HEK293 (cell line): Measurements from ENCODE around the gene KCNQ1.
A peak's percentile ranks its signal among the peaks of the same experiment; 100 is the strongest.

ENCODE experiments used
- GFI1B ChIP-seq: fragments of 450-650 bp; formaldehyde crosslinking; IDR thresholded peaks from 2 replicates; pipeline ENCODE4 v1.5.1; 2016; ENCODE audit warnings: missing biosample characterization, missing genetic modification characterization
- HOXC10 ChIP-seq: sonication (generic); formaldehyde crosslinking; IDR thresholded peaks from 2 replicates; pipeline ENCODE4 v1.8.1; 2023; ENCODE audit warnings: mild to moderate bottlenecking, missing genetic modification reagents
- HOXD13 ChIP-seq: sonication (generic); formaldehyde crosslinking; IDR thresholded peaks from 2 replicates; pipeline ENCODE4 v1.8.0; 2022; ENCODE audit warnings: missing genetic modification reagents, borderline replicate concordance
- MYNN ChIP-seq: fragments of 450-650 bp; formaldehyde crosslinking; IDR thresholded peaks from 2 replicates; pipeline ENCODE4 v1.5.1; 2016; ENCODE audit warnings: missing biosample characterization, missing genetic modification characterization, borderline replicate concordance
- PRDM1 ChIP-seq: fragments of 450-650 bp; formaldehyde crosslinking; IDR thresholded peaks from 2 replicates; pipeline ENCODE4; 2016; ENCODE audit warnings: missing biosample characterization, missing genetic modification characterization
- REPIN1 ChIP-seq: fragments of 450-650 bp; formaldehyde crosslinking; IDR thresholded peaks from 2 replicates; pipeline ENCODE4 v1.5.1; 2017; ENCODE audit warnings: missing biosample characterization, missing genetic modification characterization, low read depth
- SP7 ChIP-seq: fragments of 450-650 bp; formaldehyde crosslinking; IDR thresholded peaks from 2 replicates; pipeline ENCODE4 v1.5.1; 2016; ENCODE audit warnings: missing biosample characterization, missing genetic modification characterization
- WT1 ChIP-seq: fragments of 450-650 bp; formaldehyde crosslinking; IDR thresholded peaks from 2 replicates; pipeline ENCODE4 v1.5.1; 2016; ENCODE audit warnings: missing biosample characterization, missing genetic modification characterization
- ZBTB1 ChIP-seq: fragments of 450-650 bp; formaldehyde crosslinking; IDR thresholded peaks from 2 replicates; pipeline ENCODE4 v1.5.1; 2016; ENCODE audit warnings: missing biosample characterization, missing genetic modification characterization
- ZBTB11 ChIP-seq: fragments of 450-650 bp; formaldehyde crosslinking; conservative IDR thresholded peaks from 2 replicates; pipeline ENCODE4 v1.5.1; 2016; ENCODE audit warnings: low read depth, missing biosample characterization, missing genetic modification characterization
- ZBTB17 ChIP-seq: fragments of 450-650 bp; formaldehyde crosslinking; IDR thresholded peaks from 2 replicates; pipeline ENCODE4 v1.5.1; 2016; ENCODE audit warnings: missing biosample characterization, missing genetic modification characterization
- ZBTB21 ChIP-seq: fragments of 450-650 bp; formaldehyde crosslinking; IDR thresholded peaks from 2 replicates; pipeline ENCODE4 v1.5.1; 2017; ENCODE audit warnings: missing biosample characterization, missing genetic modification characterization
- ZFP41 ChIP-seq: fragments of 450-650 bp; formaldehyde crosslinking; IDR thresholded peaks from 2 replicates; pipeline ENCODE4 v1.5.1; 2016; ENCODE audit warnings: missing biosample characterization, missing genetic modification characterization, borderline replicate concordance
- ZIC2 ChIP-seq: fragments of 450-650 bp; formaldehyde crosslinking; IDR thresholded peaks from 2 replicates; pipeline ENCODE4 v1.5.1; 2016; ENCODE audit warnings: missing biosample characterization, missing genetic modification characterization
- ZNF146 ChIP-seq: fragments of 450-650 bp; formaldehyde crosslinking; IDR thresholded peaks from 2 replicates; pipeline ENCODE4 v1.5.1; 2016; ENCODE audit warnings: missing biosample characterization, missing genetic modification characterization
- ZNF19 ChIP-seq: fragments of 450-650 bp; formaldehyde crosslinking; IDR thresholded peaks from 2 replicates; pipeline ENCODE4; 2016; ENCODE audit warnings: missing biosample characterization, missing genetic modification characterization, low read depth
- ZNF211 ChIP-seq: fragments of 450-650 bp; formaldehyde crosslinking; IDR thresholded peaks from 2 replicates; pipeline ENCODE4 v1.5.1; 2016; ENCODE audit warnings: low read depth, missing biosample characterization, missing genetic modification characterization
- ZNF26 ChIP-seq: fragments of 450-650 bp; formaldehyde crosslinking; IDR thresholded peaks from 2 replicates; pipeline ENCODE4 v1.5.1; 2016; ENCODE audit warnings: missing biosample characterization, missing genetic modification characterization
- ZNF423 ChIP-seq: fragments of 450-650 bp; formaldehyde crosslinking; IDR thresholded peaks from 2 replicates; pipeline ENCODE4 v1.5.1; 2016; ENCODE audit warnings: missing biosample characterization, missing genetic modification characterization
- ZNF510 ChIP-seq: fragments of 450-650 bp; formaldehyde crosslinking; IDR thresholded peaks from 2 replicates; pipeline ENCODE4 v1.5.1; 2018; ENCODE audit warnings: mild to moderate bottlenecking, missing genetic modification characterization, missing biosample characterization; ENCODE audit not compliant: insufficient replicate concordance
- ZNF544 ChIP-seq: fragments of 450-650 bp; formaldehyde crosslinking; IDR thresholded peaks from 2 replicates; pipeline ENCODE4 v1.5.0; 2017; ENCODE audit warnings: missing biosample characterization, missing genetic modification characterization
- ZNF580 ChIP-seq: fragments of 450-650 bp; formaldehyde crosslinking; IDR thresholded peaks from 2 replicates; pipeline ENCODE4 v1.5.1; 2016; ENCODE audit warnings: missing biosample characterization, missing genetic modification characterization
- ZNF600 ChIP-seq: fragments of 450-650 bp; formaldehyde crosslinking; IDR thresholded peaks from 2 replicates; pipeline ENCODE4 v1.5.1; 2016; ENCODE audit warnings: missing biosample characterization, missing genetic modification characterization
- ZNF658 ChIP-seq: fragments of 450-650 bp; formaldehyde crosslinking; IDR thresholded peaks from 2 replicates; pipeline ENCODE4; 2016; ENCODE audit warnings: missing biosample characterization, missing genetic modification characterization
- ZNF677 ChIP-seq: fragments of 450-650 bp; IDR thresholded peaks from 2 replicates; pipeline ENCODE4 v1.5.0; 2018; ENCODE audit warnings: missing biosample characterization, mild to moderate bottlenecking, missing genetic modification characterization, moderate library complexity
- ZNF76 ChIP-seq: fragments of 450-650 bp; formaldehyde crosslinking; IDR thresholded peaks from 2 replicates; pipeline ENCODE4; 2016; ENCODE audit warnings: low read depth, missing biosample characterization, missing genetic modification characterization, borderline replicate concordance
- ZNF768 ChIP-seq: fragments of 450-650 bp; formaldehyde crosslinking; IDR thresholded peaks from 2 replicates; pipeline ENCODE4 v1.5.1; 2018; ENCODE audit warnings: missing biosample characterization, mild to moderate bottlenecking, missing genetic modification characterization
- ZNF843 ChIP-seq: fragments of 450-650 bp; formaldehyde crosslinking; IDR thresholded peaks from 2 replicates; pipeline ENCODE4 v1.5.1; 2016; ENCODE audit warnings: missing biosample characterization, missing genetic modification characterization
- TF ChIP-seq, protein P1 (sequence below): IDR thresholded peaks from 2 replicates; pipeline ENCODE4 v1.6.1; 2011; ENCODE audit warnings: mild to moderate bottlenecking, low read depth, low read length, borderline replicate concordance
- TF ChIP-seq, protein P2 (sequence below): fragments of 450-650 bp; formaldehyde crosslinking; IDR thresholded peaks from 2 replicates; pipeline ENCODE4 v1.5.1; 2016; ENCODE audit warnings: missing biosample characterization, missing genetic modification characterization
- TF ChIP-seq, protein P3 (sequence below): fragments of 450-650 bp; formaldehyde crosslinking; IDR thresholded peaks from 2 replicates; pipeline ENCODE4 v1.5.1; 2016; ENCODE audit warnings: missing biosample characterization, missing genetic modification characterization

The KCNQ1 gene

DNA sequence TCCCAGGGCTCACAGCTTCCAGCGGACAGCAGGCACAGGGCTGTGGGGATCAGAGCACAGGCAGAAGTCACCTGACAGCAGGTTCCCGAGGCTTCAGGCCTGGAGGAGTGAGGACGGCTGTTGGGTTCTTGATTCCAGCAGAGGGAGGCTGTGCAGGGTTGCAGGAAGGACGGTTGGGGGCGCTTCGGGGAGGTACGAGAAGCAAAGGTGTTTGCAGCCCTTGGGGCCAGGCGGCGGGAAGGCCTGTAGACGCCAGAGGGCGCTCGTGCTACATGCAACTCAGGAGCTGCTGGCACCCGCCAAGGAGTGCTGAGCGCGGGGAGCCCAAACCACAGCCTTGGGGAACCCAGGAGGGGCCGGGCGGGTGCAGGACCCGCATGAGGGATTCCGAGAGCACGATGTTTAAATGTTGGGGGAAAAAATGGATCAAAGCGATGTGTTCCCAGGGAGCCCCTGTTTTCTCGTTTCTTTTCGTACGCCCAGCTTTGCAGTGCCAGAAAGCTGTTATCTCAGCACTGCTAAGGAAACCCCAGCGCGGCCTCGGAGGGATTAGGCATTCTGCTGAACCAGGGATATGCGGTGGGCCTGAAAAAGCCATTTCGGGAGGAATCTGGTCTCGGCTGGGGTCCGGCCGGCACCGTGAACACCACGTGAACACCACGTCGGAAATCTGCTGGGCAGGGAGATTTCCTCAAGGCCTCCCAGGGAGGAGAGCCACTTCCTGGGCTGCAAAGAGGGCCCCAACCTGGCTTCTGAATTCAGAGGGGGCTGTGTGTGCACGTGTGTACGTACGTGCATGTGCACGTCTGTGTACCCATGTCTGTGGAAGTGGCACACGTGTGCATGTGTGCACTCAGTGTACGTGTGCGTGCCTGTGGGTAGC is 88.1 kb downstream of the KCNQ1 start (continued):
- TF ChIP-seq MYNN (tag by site-specific recombination) (no peak), ZNF658 (no peak), ZBTB1 (no peak), ZBTB17 (tag by site-specific recombination) (peak; percentile 57), ZFP41 (tag by site-specific recombination) (no peak), HOXD13 (no peak), ZNF510 (tag by site-specific recombination) (no peak), GFI1B (tag by site-specific recombination) (no peak), PRDM1 (tag by site-specific recombination) (no peak), ZIC2 (tag by site-specific recombination) (peak; percentile 38), ZNF580 (tag by site-specific recombination) (no peak), HOXC10 (no peak), ZNF19 (no peak), SP7 (tag by site-specific recombination) (peak; percentile 44; the same call in 1 of the 2 replicates), ZNF843 (tag by site-specific recombination) (no peak), ZNF76 (tag by site-specific recombination) (no peak), ZNF768 (tag by site-specific recombination) (no peak), ZNF677 (tag by site-specific recombination) (no peak), ZNF211 (tag by site-specific recombination) (no peak), ZNF146 (tag by site-specific recombination) (no peak), ZBTB11 (tag by site-specific recombination) (no peak), ZNF423 (no peak), ZNF26 (no peak), WT1 (tag by site-specific recombination) (no peak), ZNF600 (no peak), ZBTB21 (tag by site-specific recombination) (no peak), REPIN1 (tag by site-specific recombination) (no peak), ZNF544 (tag by site-specific recombination) (no peak)
- TF ChIP-seq, protein P1, sequence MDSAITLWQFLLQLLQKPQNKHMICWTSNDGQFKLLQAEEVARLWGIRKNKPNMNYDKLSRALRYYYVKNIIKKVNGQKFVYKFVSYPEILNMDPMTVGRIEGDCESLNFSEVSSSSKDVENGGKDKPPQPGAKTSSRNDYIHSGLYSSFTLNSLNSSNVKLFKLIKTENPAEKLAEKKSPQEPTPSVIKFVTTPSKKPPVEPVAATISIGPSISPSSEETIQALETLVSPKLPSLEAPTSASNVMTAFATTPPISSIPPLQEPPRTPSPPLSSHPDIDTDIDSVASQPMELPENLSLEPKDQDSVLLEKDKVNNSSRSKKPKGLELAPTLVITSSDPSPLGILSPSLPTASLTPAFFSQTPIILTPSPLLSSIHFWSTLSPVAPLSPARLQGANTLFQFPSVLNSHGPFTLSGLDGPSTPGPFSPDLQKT: no peak
- TF ChIP-seq, protein P2, sequence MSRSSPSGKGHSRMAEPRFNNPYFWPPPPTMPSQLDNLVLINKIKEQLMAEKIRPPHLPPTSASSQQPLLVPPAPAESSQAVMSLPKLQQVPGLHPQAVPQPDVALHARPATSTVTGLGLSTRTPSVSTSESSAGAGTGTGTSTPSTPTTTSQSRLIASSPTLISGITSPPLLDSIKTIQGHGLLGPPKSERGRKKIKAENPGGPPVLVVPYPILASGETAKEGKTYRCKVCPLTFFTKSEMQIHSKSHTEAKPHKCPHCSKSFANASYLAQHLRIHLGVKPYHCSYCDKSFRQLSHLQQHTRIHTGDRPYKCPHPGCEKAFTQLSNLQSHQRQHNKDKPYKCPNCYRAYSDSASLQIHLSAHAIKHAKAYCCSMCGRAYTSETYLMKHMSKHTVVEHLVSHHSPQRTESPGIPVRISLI (tag by site-specific recombination): no peak
- TF ChIP-seq, protein P3, sequence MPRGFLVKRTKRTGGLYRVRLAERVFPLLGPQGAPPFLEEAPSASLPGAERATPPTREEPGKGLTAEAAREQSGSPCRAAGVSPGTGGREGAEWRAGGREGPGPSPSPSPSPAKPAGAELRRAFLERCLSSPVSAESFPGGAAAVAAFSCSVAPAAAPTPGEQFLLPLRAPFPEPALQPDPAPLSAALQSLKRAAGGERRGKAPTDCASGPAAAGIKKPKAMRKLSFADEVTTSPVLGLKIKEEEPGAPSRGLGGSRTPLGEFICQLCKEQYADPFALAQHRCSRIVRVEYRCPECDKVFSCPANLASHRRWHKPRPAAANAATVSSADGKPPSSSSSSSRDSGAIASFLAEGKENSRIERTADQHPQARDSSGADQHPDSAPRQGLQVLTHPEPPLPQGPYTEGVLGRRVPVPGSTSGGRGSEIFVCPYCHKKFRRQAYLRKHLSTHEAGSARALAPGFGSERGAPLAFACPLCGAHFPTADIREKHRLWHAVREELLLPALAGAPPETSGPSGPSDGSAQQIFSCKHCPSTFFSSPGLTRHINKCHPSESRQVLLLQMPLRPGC: no peak
